WTC11 (cell line): ENCODE results near the gene CFAP99. TPM values are rescaled to one million over a fixed set of nuclear protein-coding genes. Genes with fewer than 3 reads are reported as not detected.

Experiments
- ATAC-seq: fragments of 200-7000 bp; cut with Tn5 transposase; 2 replicates; pipeline ENCODE4 v1.10.0; 2021; ENCODE audit warnings: mild to moderate bottlenecking, moderate library complexity
- CTCF ChIA-PET: fragments of 300-600 bp; sonication (Branson Sonifier 250); formaldehyde crosslinking; loops from one replicate; lab custom pipeline; 2021; ENCODE audit warnings: antibody characterized with exemption; lab: Charles Lee
- POLR2A ChIA-PET: fragments of 350-600 bp; sonication (Branson Sonifier 250); formaldehyde crosslinking; loops from one replicate; lab custom pipeline; 2021; ENCODE audit warnings: antibody characterized with exemption; lab: Charles Lee
- DNase-seq: peaks from one replicate; pipeline ENCODE4 v3.0.0; 2021; ENCODE audit warnings: low spot score
- H3K27ac Mint-ChIP-seq: 2 replicates; pipeline ENCODE4 v1.8.0; 2021; ENCODE audit warnings: mixed read lengths
- H3K27me3 Mint-ChIP-seq: 2 replicates; pipeline ENCODE4 v1.8.0; 2021; ENCODE audit warnings: low read depth, mild to moderate bottlenecking, moderate library complexity, mixed read lengths
- H3K36me3 Mint-ChIP-seq: 2 replicates; pipeline ENCODE4 v1.8.0; 2021; ENCODE audit warnings: mixed read lengths
- H3K4me1 Mint-ChIP-seq: 2 replicates; pipeline ENCODE4 v1.8.0; 2022; ENCODE audit warnings: mixed read lengths
- H3K4me3 Mint-ChIP-seq: 2 replicates; pipeline ENCODE4 v1.8.0; 2021; ENCODE audit warnings: mild to moderate bottlenecking, moderate library complexity, mixed read lengths
- H3K9me3 Mint-ChIP-seq: 2 replicates; pipeline ENCODE4 v1.8.0; 2021; ENCODE audit warnings: mixed read lengths
- CBFB ChIP-seq: sonication (generic); formaldehyde crosslinking; IDR thresholded peaks from 2 replicates; pipeline ENCODE4 v1.8.1; 2022; ENCODE audit warnings: mild to moderate bottlenecking, low read depth, missing genetic modification reagents
- ELF4 ChIP-seq: sonication (generic); formaldehyde crosslinking; IDR thresholded peaks from 2 replicates; pipeline ENCODE4 v1.8.1; 2022; ENCODE audit warnings: low read depth, mild to moderate bottlenecking, moderate library complexity, missing genetic modification reagents
- ETV6 ChIP-seq: sonication (generic); formaldehyde crosslinking; IDR thresholded peaks from 2 replicates; pipeline ENCODE4 v1.8.1; 2022; ENCODE audit warnings: mild to moderate bottlenecking, missing genetic modification reagents
- FOXJ3 ChIP-seq: sonication (generic); formaldehyde crosslinking; IDR thresholded peaks from 2 replicates; pipeline ENCODE4 v1.9.0; 2021; ENCODE audit warnings: missing genetic modification reagents, mild to moderate bottlenecking, borderline replicate concordance
- HMGA2 ChIP-seq: fragments of 250-450 bp; sonication (Bioruptor Pico); IDR thresholded peaks from 2 replicates; pipeline ENCODE4 v1.4.0; 2021; ENCODE audit warnings: mild to moderate bottlenecking, moderate library complexity
- NR3C1 ChIP-seq: sonication (generic); formaldehyde crosslinking; conservative IDR thresholded peaks from 2 replicates; pipeline ENCODE4 v1.8.1; 2023; ENCODE audit warnings: low read depth, mild to moderate bottlenecking, missing genetic modification reagents
- SOX15 ChIP-seq: fragments of 250-450 bp; sonication (Bioruptor Pico); IDR thresholded peaks from 2 replicates; pipeline ENCODE4 v1.9.0; 2021; ENCODE audit warnings: mild to moderate bottlenecking
- SP1 ChIP-seq: sonication (generic); formaldehyde crosslinking; conservative IDR thresholded peaks from 2 replicates; pipeline ENCODE4 v1.8.1; 2022; ENCODE audit warnings: missing genetic modification reagents
- ZNF121 ChIP-seq: sonication (generic); formaldehyde crosslinking; IDR thresholded peaks from 2 replicates; pipeline ENCODE4 v1.8.0; 2023; ENCODE audit warnings: missing genetic modification reagents
- ZNF671 ChIP-seq: fragments of 250-450 bp; sonication (Bioruptor Pico); IDR thresholded peaks from 2 replicates; pipeline ENCODE4 v1.8.0; 2021; ENCODE audit warnings: mild to moderate bottlenecking
- total RNA-seq: library from RNA; stranded (reverse); gene quantifications from 3 replicates; pipeline ENCODE4 v1.2.3, GENCODE V29; 2021
- TF ChIP-seq, protein P1 (sequence below): sonication (generic); formaldehyde crosslinking; conservative IDR thresholded peaks from 2 replicates; pipeline ENCODE4 v1.8.1; 2022; ENCODE audit warnings: mild to moderate bottlenecking, missing genetic modification reagents
- TF ChIP-seq, protein P2 (sequence below): fragments of 250-450 bp; sonication (Bioruptor Pico); IDR thresholded peaks from 2 replicates; pipeline ENCODE4 v1.9.0; 2021; ENCODE audit warnings: mild to moderate bottlenecking
- TF ChIP-seq, protein P3 (sequence below): sonication (generic); formaldehyde crosslinking; conservative IDR thresholded peaks from 2 replicates; pipeline ENCODE4 v1.8.1; 2023; ENCODE audit warnings: mild to moderate bottlenecking, low read depth, missing genetic modification reagents, moderate library complexity
- TF ChIP-seq, protein P4 (sequence below): sonication (generic); formaldehyde crosslinking; IDR thresholded peaks from 2 replicates; pipeline ENCODE4 v1.8.0; 2022; ENCODE audit warnings: mild to moderate bottlenecking, missing genetic modification reagents
- TF ChIP-seq, protein P5 (sequence below): sonication (generic); formaldehyde crosslinking; IDR thresholded peaks from 2 replicates; pipeline ENCODE4 v1.8.1; 2022; ENCODE audit warnings: low read depth, mild to moderate bottlenecking, moderate library complexity, missing genetic modification reagents, borderline replicate concordance
- TF ChIP-seq, protein P6 (sequence below): sonication (generic); formaldehyde crosslinking; IDR thresholded peaks from 2 replicates; pipeline ENCODE4 v1.8.1; 2022; ENCODE audit warnings: mild to moderate bottlenecking, missing genetic modification reagents, moderate library complexity, borderline replicate concordance
- TF ChIP-seq, protein P7 (sequence below): fragments of 250-450 bp; sonication (Bioruptor Pico); IDR thresholded peaks from 2 replicates; pipeline ENCODE4 v1.9.0; 2021; ENCODE audit warnings: mild to moderate bottlenecking, borderline replicate concordance
- TF ChIP-seq, protein P8 (sequence below): sonication (generic); formaldehyde crosslinking; IDR thresholded peaks from 2 replicates; pipeline ENCODE4 v1.8.1; 2023; ENCODE audit warnings: mild to moderate bottlenecking, missing genetic modification reagents, moderate library complexity

CFAP99 gene
- total RNA-seq, 1 experiment from 2014 or later: not detected

DNA sequence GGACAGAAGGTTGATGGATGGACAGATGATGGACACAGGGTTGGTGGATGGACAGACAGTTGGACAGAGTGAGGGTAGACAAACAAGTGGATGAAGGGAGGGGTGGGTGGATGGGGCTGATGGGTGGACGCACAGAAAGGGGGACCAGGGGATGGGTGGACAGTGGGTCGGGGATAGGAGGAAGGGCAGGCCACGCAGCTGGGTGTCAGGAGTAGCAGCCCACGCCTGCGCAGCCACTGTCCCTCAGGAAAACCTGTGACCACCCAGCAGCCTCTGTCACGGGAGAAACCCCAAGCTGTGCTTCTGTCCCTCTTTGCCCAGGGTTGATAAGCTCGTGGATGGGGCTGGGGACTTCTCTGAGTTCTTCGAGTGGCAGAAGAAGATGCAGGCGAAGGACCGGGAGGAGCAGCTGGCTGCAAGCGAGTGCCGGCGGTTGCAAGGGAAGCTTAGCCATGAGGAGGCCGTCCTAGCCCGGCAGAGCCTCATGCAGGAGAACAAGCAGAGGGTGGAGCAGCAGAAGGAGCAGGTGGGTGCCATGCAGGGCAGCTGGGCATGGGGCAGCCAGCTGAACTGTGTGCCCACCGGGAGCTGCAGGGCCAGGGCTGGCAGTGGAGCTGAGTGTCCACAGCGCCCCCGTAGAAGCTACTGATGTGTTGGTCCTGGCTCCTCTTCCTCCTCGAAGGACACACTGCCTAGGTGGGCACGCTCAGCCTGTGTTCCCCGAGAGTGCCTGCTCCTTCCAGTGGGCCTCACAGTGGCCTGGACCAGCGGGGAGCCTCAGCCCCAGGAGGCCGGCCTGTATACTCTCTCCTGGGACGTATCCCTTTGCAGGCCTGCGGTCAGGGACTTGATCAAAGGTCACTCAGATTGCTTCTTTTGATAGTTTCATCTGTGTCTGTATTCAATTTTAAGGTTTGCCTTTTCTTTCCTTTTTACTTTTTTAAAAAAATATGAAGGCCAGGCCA, 33.3 kb downstream of the CFAP99 start:
- H3K4me1 Mint-ChIP-seq: no peaks in the 10 kb centered on the region
- no peak overlapping the region for H3K4me3 Mint-ChIP-seq
- no peaks in the 10 kb centered on the region for H3K27me3 Mint-ChIP-seq
- ChIA-PET CTCF (interaction anchor here (0.6 to 2.9 kb wide), 2 partner anchors 10 to 33 kb away, joined by 3 to 26 read pairs; partner anchors contain the start of genes CFAP99 and ZFYVE28), POLR2A (no interaction called here)
- H3K27ac Mint-ChIP-seq: no peak overlapping the region
- H3K36me3 Mint-ChIP-seq: no peaks in the 10 kb centered on the region
- no peaks in the 10 kb centered on the region for H3K9me3 Mint-ChIP-seq
- TF ChIP-seq, protein P1, sequence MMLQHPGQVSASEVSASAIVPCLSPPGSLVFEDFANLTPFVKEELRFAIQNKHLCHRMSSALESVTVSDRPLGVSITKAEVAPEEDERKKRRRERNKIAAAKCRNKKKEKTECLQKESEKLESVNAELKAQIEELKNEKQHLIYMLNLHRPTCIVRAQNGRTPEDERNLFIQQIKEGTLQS (CRISPR knock-in tag): no peak
- TF ChIP-seq ZNF121 (CRISPR knock-in tag): no peak
- TF ChIP-seq, protein P2, sequence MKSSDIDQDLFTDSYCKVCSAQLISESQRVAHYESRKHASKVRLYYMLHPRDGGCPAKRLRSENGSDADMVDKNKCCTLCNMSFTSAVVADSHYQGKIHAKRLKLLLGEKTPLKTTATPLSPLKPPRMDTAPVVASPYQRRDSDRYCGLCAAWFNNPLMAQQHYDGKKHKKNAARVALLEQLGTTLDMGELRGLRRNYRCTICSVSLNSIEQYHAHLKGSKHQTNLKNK (CRISPR knock-in tag): no peak
- TF ChIP-seq, protein P3, sequence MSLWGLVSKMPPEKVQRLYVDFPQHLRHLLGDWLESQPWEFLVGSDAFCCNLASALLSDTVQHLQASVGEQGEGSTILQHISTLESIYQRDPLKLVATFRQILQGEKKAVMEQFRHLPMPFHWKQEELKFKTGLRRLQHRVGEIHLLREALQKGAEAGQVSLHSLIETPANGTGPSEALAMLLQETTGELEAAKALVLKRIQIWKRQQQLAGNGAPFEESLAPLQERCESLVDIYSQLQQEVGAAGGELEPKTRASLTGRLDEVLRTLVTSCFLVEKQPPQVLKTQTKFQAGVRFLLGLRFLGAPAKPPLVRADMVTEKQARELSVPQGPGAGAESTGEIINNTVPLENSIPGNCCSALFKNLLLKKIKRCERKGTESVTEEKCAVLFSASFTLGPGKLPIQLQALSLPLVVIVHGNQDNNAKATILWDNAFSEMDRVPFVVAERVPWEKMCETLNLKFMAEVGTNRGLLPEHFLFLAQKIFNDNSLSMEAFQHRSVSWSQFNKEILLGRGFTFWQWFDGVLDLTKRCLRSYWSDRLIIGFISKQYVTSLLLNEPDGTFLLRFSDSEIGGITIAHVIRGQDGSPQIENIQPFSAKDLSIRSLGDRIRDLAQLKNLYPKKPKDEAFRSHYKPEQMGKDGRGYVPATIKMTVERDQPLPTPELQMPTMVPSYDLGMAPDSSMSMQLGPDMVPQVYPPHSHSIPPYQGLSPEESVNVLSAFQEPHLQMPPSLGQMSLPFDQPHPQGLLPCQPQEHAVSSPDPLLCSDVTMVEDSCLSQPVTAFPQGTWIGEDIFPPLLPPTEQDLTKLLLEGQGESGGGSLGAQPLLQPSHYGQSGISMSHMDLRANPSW (CRISPR knock-in tag): no peak
- TF ChIP-seq ZNF671 (CRISPR knock-in tag): no peak
- no peak for TF ChIP-seq SP1 (CRISPR knock-in tag)
- TF ChIP-seq ELF4 (CRISPR knock-in tag): no peak
- TF ChIP-seq, protein P4, sequence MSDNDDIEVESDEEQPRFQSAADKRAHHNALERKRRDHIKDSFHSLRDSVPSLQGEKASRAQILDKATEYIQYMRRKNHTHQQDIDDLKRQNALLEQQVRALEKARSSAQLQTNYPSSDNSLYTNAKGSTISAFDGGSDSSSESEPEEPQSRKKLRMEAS (CRISPR knock-in tag): no peak
- DNase-seq: no peak
- ATAC-seq: no peak

DNA sequence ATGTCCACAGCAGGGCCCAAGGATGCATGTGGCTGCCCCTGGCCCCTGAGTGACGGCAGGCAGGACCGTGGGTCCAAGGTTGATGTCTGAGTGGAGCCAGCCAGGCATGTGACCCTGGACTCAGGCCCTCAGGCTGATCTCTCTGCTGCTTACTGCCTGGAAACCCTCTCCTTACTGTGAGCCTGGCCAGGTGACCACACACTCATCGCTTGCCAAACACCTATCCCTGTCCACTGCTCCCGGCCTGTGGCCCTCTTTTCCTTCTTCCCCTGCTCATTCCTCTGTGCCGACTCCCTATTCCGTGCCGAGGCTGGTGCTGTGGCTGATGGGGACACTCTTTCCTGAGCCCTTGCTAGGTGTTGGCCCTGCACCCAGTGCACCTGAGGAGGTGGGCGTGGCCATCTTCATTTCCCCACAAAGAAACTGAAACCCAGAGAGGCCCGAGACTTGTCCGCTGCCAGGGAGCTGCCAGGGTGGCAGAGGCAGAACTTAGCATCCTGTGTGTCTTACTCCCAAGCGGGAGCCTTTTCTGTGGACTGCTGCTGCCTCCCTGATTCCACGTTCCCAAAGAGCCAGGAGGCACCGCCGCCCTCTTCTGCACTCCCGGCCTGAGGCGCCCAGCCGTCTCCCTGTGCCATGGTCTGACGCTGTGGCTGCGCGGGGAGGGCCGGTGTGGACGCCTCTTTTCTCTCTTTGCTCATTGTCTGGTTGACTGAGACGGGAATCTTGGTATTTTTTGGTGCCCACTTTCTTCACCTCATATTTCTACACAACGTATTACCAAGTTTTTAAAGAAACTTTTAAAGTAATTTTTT, 38.9 kb downstream of the CFAP99 start:
- H3K9me3 Mint-ChIP-seq: no peaks in the 10 kb centered on the region
- DNase-seq: no peak
- TF ChIP-seq FOXJ3 (CRISPR knock-in tag): no peak
- no peak for TF ChIP-seq CBFB
- TF ChIP-seq SOX15: no peak
- TF ChIP-seq, protein P5, sequence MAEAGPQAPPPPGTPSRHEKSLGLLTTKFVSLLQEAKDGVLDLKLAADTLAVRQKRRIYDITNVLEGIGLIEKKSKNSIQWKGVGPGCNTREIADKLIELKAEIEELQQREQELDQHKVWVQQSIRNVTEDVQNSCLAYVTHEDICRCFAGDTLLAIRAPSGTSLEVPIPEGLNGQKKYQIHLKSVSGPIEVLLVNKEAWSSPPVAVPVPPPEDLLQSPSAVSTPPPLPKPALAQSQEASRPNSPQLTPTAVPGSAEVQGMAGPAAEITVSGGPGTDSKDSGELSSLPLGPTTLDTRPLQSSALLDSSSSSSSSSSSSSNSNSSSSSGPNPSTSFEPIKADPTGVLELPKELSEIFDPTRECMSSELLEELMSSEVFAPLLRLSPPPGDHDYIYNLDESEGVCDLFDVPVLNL: no peak
- TF ChIP-seq HMGA2 (CRISPR knock-in tag): no peak
- TF ChIP-seq, protein P6, sequence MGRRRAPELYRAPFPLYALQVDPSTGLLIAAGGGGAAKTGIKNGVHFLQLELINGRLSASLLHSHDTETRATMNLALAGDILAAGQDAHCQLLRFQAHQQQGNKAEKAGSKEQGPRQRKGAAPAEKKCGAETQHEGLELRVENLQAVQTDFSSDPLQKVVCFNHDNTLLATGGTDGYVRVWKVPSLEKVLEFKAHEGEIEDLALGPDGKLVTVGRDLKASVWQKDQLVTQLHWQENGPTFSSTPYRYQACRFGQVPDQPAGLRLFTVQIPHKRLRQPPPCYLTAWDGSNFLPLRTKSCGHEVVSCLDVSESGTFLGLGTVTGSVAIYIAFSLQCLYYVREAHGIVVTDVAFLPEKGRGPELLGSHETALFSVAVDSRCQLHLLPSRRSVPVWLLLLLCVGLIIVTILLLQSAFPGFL: no peak
- no peak for TF ChIP-seq NR3C1 (CRISPR knock-in tag)
- TF ChIP-seq, protein P7, sequence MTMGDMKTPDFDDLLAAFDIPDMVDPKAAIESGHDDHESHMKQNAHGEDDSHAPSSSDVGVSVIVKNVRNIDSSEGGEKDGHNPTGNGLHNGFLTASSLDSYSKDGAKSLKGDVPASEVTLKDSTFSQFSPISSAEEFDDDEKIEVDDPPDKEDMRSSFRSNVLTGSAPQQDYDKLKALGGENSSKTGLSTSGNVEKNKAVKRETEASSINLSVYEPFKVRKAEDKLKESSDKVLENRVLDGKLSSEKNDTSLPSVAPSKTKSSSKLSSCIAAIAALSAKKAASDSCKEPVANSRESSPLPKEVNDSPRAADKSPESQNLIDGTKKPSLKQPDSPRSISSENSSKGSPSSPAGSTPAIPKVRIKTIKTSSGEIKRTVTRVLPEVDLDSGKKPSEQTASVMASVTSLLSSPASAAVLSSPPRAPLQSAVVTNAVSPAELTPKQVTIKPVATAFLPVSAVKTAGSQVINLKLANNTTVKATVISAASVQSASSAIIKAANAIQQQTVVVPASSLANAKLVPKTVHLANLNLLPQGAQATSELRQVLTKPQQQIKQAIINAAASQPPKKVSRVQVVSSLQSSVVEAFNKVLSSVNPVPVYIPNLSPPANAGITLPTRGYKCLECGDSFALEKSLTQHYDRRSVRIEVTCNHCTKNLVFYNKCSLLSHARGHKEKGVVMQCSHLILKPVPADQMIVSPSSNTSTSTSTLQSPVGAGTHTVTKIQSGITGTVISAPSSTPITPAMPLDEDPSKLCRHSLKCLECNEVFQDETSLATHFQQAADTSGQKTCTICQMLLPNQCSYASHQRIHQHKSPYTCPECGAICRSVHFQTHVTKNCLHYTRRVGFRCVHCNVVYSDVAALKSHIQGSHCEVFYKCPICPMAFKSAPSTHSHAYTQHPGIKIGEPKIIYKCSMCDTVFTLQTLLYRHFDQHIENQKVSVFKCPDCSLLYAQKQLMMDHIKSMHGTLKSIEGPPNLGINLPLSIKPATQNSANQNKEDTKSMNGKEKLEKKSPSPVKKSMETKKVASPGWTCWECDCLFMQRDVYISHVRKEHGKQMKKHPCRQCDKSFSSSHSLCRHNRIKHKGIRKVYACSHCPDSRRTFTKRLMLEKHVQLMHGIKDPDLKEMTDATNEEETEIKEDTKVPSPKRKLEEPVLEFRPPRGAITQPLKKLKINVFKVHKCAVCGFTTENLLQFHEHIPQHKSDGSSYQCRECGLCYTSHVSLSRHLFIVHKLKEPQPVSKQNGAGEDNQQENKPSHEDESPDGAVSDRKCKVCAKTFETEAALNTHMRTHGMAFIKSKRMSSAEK (CRISPR knock-in tag): no peak
- TF ChIP-seq, protein P8, sequence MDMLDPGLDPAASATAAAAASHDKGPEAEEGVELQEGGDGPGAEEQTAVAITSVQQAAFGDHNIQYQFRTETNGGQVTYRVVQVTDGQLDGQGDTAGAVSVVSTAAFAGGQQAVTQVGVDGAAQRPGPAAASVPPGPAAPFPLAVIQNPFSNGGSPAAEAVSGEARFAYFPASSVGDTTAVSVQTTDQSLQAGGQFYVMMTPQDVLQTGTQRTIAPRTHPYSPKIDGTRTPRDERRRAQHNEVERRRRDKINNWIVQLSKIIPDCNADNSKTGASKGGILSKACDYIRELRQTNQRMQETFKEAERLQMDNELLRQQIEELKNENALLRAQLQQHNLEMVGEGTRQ (CRISPR knock-in tag): no peak
- no peak for TF ChIP-seq ETV6
- ChIA-PET POLR2A (no interaction called here), CTCF (interaction anchor here (1.4 to 1.9 kb wide), 2 partner anchors 16 to 21 kb away, joined by 3 to 12 read pairs; no protein-coding TSS in a partner anchor)
- H3K4me1 Mint-ChIP-seq: peaks cover 11% of the 10 kb centered on the region
- no peaks in the 10 kb centered on the region for H3K36me3 Mint-ChIP-seq
- peak overlapping the region; percentile 37; the same call in 1 of the 2 replicates for H3K27ac Mint-ChIP-seq
- H3K27me3 Mint-ChIP-seq: peaks cover 27% of the 10 kb centered on the region
- no peak for ATAC-seq
- H3K4me3 Mint-ChIP-seq: no peak overlapping the region
